Measurements from ENCODE around the gene UBAP1L. TPM values are rescaled to one million over a fixed set of nuclear protein-coding genes. Genes with fewer than 3 reads are reported as not detected.

UBAP1L gene
- total and polyA plus RNA-seq, 2 donors (not counting 3 experiments of a cell fraction or from before 2014, with no cell fraction given) = 1.9 to 5.0 TPM

DNA sequence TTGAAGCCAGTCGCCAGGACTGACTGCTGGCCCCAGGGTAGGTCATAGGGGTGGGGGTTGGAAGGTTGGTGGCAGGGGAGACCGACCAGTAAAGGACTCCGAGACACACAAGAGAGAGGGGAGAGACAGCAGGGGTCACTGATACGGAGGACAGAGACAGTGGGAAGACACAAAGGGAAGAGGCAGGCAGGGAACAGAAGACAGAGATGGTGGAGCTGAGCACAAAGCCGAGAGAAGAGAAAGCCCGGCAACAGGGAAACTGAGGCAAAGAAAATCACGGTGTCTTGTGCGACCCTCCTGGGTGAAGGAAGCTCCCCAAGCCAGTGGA is 47.7 kb downstream of the UBAP1L start:
- POLR2A ChIA-PET = no interaction called here
- Histone ChIP-seq H3K9me1 (replicated peaks; ENCODE audit: control insufficient read depth, extremely low read depth, insufficient read depth, low read length) (no peaks in the 10 kb centered on the region), H3K9me3 (replicated peaks; ENCODE audit: control insufficient read depth, insufficient read depth, low read length) (no peaks in the 10 kb centered on the region), H4K20me1 (replicated peaks; ENCODE audit: control insufficient read depth, extremely low read depth, insufficient read depth, low read length) (no peaks in the 10 kb centered on the region), H2AFZ (ENCODE audit: low read depth, low read length) (no peak overlapping the region), H3K4me3 (replicated peaks in 1 of 3; ENCODE audit: insufficient read depth in 1 of 3, low read depth in 1 of 3, low read length in 3 of 3) (no peak overlapping the region), H3K36me3 (ENCODE audit: control insufficient read depth in 2 of 2, extremely low read depth in 1 of 2, insufficient read depth in 2 of 2, low read length in 2 of 2) (no peaks in the 10 kb centered on the region), H3K9ac (replicated peaks; ENCODE audit: extremely low read depth, insufficient read depth, low read length) (no peak overlapping the region), H3K79me2 (ENCODE audit: control insufficient read depth, insufficient read depth, low read length) (no peaks in the 10 kb centered on the region), H3K27me3 (ENCODE audit: control insufficient read depth in 2 of 2, insufficient read depth in 2 of 2, low read length in 2 of 2) (peaks cover 31 to 44% of the 10 kb centered on the region in 2 experiments), H3K4me2 (ENCODE audit: insufficient read depth, low read length) (no peak overlapping the region), H3K4me1 (ENCODE audit: control insufficient read depth, extremely low read depth, insufficient read depth, low read length) (no peaks in the 10 kb centered on the region), H3K27ac (ENCODE audit: insufficient read depth, low read depth, low read length) (no peak overlapping the region)
- CTCF ChIA-PET = interaction anchor here (0.6 to 5.2 kb wide), 7 partner anchors 11 to 304 kb away, joined by 3 to 35 read pairs (median 9); partner anchors contain the start of gene KBTBD13
- dilution Hi-C loops (cut with MboI; ENCODE audit: extremely low pct_ligation_motif_present, low sequenced_read_pairs) (no loop called here), intact Hi-C loops (cut with micrococcal nuclease) (no loop called here)
- TF ChIP-seq EZH2 (IDR thresholded peaks at IDR 0.05; ENCODE audit: borderline replicate concordance, low read depth, low read length, severe bottlenecking) (no peak), MYC (IDR thresholded peaks at IDR 0.05; ENCODE audit: low read depth, low read length) (no peak), GATA2 (IDR thresholded peaks at IDR 0.05; ENCODE audit: insufficient read depth, insufficient read length, low read depth, low read length) (no peak)
- TF ChIP-seq, protein P1, sequence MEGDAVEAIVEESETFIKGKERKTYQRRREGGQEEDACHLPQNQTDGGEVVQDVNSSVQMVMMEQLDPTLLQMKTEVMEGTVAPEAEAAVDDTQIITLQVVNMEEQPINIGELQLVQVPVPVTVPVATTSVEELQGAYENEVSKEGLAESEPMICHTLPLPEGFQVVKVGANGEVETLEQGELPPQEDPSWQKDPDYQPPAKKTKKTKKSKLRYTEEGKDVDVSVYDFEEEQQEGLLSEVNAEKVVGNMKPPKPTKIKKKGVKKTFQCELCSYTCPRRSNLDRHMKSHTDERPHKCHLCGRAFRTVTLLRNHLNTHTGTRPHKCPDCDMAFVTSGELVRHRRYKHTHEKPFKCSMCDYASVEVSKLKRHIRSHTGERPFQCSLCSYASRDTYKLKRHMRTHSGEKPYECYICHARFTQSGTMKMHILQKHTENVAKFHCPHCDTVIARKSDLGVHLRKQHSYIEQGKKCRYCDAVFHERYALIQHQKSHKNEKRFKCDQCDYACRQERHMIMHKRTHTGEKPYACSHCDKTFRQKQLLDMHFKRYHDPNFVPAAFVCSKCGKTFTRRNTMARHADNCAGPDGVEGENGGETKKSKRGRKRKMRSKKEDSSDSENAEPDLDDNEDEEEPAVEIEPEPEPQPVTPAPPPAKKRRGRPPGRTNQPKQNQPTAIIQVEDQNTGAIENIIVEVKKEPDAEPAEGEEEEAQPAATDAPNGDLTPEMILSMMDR (IDR thresholded peaks at IDR 0.05; ENCODE audit: extremely low read depth in 1 of 2, insufficient read depth in 1 of 2, low read depth in 1 of 2, low read length in 2 of 2) = no peak
- TF ChIP-seq, protein P2, sequence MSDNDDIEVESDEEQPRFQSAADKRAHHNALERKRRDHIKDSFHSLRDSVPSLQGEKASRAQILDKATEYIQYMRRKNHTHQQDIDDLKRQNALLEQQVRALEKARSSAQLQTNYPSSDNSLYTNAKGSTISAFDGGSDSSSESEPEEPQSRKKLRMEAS (IDR thresholded peaks at IDR 0.05; ENCODE audit: insufficient read depth, insufficient read length) = no peak
- DNase-seq (ENCODE audit: low read depth, low spot score) = no peak
- no TSS peak for BruUV-seq (replicated peaks)
- no peak for FAIRE-seq
